Measurements from ENCODE around the gene MYO18B.

MYO18B gene

GRCh38 chr22:25786165-25786564, 44.2 kb downstream of the MYO18B start:
- TF ChIP-seq YY1 (IDR thresholded peaks at IDR 0.05; ENCODE audit: insufficient read depth, insufficient read length) (no peak), SUZ12 (IDR thresholded peaks at IDR 0.05; ENCODE audit: extremely low read depth, insufficient read depth, insufficient read length) (no peak), ZNF274 (IDR thresholded peaks at IDR 0.05; ENCODE audit: low read depth, low read length) (no peak)
- no peaks in the 10 kb centered on the region for H3K27me3 ChIP-seq (ENCODE audit: insufficient read depth, insufficient read length)
- no peak overlapping the region for H3K4me3 ChIP-seq (ENCODE audit: insufficient read length, low read depth)
- H3K4me1 ChIP-seq (ENCODE audit: insufficient read depth, insufficient read length): no peaks in the 10 kb centered on the region
- no peak for DNase-seq (ENCODE audit: low read depth, low spot score)
- H3K9ac ChIP-seq (ENCODE audit: insufficient read length, low read depth): no peak overlapping the region
- no peaks in the 10 kb centered on the region for H3K36me3 ChIP-seq (ENCODE audit: insufficient read depth, insufficient read length, low read length)
- H3K9me3 ChIP-seq (ENCODE audit: insufficient read depth, low read length): no peaks in the 10 kb centered on the region

DNA sequence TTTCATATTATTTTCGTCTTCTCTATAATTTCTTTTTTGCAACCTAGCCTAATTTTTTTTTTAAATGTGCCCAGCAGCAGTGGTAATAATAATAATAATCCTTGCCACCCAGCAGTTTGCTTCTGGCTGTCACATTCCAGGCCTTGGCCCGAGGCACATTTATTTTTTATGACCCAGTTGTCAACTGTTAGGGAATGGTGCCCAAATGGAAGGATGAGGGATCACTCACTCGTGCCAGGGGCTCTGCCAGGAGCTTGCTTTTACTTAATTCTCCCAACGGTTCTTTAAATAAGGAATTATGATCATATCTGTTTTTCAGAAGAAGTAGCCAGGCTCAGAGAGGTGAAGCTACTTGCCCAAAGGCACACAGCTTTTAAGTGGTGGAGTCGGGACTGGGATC, 49.6 kb downstream of the MYO18B start:
- Histone ChIP-seq H3K27me3 (ENCODE audit: insufficient read depth, insufficient read length) (no peaks in the 10 kb centered on the region), H3K4me3 (ENCODE audit: insufficient read length, low read depth) (no peak overlapping the region), H3K9ac (ENCODE audit: insufficient read length, low read depth) (no peak overlapping the region), H3K4me1 (ENCODE audit: insufficient read depth, insufficient read length) (no peaks in the 10 kb centered on the region), H3K9me3 (ENCODE audit: insufficient read depth, low read length) (no peaks in the 10 kb centered on the region), H3K36me3 (ENCODE audit: insufficient read depth, insufficient read length, low read length) (no peaks in the 10 kb centered on the region)
- no peak for DNase-seq (ENCODE audit: low read depth, low spot score)
- TF ChIP-seq SUZ12 (IDR thresholded peaks at IDR 0.05; ENCODE audit: extremely low read depth, insufficient read depth, insufficient read length) (no peak), YY1 (IDR thresholded peaks at IDR 0.05; ENCODE audit: insufficient read depth, insufficient read length) (no peak), ZNF274 (IDR thresholded peaks at IDR 0.05; ENCODE audit: low read depth, low read length) (no peak)

DNA sequence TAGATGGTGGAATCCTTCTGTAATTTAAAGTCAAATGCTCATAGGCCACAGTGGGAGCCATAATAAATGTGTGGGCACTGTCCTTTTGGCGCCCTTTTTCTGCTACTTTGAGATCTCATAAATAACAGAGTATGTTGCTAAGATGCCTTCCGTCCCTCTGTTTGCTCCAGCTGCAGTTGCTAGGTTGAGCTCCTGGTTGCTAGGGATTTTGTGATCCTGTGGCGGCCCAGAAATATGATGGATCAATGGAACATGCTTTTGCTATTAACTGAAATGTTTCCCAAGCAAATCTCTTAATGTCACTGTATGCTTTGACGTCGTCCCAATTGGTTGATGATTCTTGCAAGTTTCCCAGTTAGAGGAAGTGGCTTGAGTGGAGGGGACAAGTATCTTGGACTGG, 53.5 kb downstream of the MYO18B start:
- no peaks in the 10 kb centered on the region for H3K27me3 ChIP-seq (ENCODE audit: insufficient read depth, insufficient read length)
- H3K36me3 ChIP-seq (ENCODE audit: insufficient read depth, insufficient read length, low read length): no peaks in the 10 kb centered on the region
- no peaks in the 10 kb centered on the region for H3K4me1 ChIP-seq (ENCODE audit: insufficient read depth, insufficient read length)
- TF ChIP-seq YY1 (IDR thresholded peaks at IDR 0.05; ENCODE audit: insufficient read depth, insufficient read length) (no peak), SUZ12 (IDR thresholded peaks at IDR 0.05; ENCODE audit: extremely low read depth, insufficient read depth, insufficient read length) (no peak), ZNF274 (IDR thresholded peaks at IDR 0.05; ENCODE audit: low read depth, low read length) (no peak)
- H3K9me3 ChIP-seq (ENCODE audit: insufficient read depth, low read length): no peaks in the 10 kb centered on the region
- no peak overlapping the region for H3K4me3 ChIP-seq (ENCODE audit: insufficient read length, low read depth)
- no peak overlapping the region for H3K9ac ChIP-seq (ENCODE audit: insufficient read length, low read depth)
- no peak for DNase-seq (ENCODE audit: low read depth, low spot score)

GRCh38 chr22:25797498-25798290, 55.7 kb downstream of the MYO18B start:
- TF ChIP-seq YY1 (IDR thresholded peaks at IDR 0.05; ENCODE audit: insufficient read depth, insufficient read length): no peak
- TF ChIP-seq ZNF274 (IDR thresholded peaks at IDR 0.05; ENCODE audit: low read depth, low read length): no peak
- TF ChIP-seq SUZ12 (IDR thresholded peaks at IDR 0.05; ENCODE audit: extremely low read depth, insufficient read depth, insufficient read length): no peak
- H3K36me3 ChIP-seq (ENCODE audit: insufficient read depth, insufficient read length, low read length): no peaks in the 10 kb centered on the region
- DNase-seq (ENCODE audit: low read depth, low spot score): no peak
- no peaks in the 10 kb centered on the region for H3K9me3 ChIP-seq (ENCODE audit: insufficient read depth, low read length)
- no peaks in the 10 kb centered on the region for H3K27me3 ChIP-seq (ENCODE audit: insufficient read depth, insufficient read length)
- no peak overlapping the region for H3K9ac ChIP-seq (ENCODE audit: insufficient read length, low read depth)
- H3K4me3 ChIP-seq (ENCODE audit: insufficient read length, low read depth): no peak overlapping the region
- no peaks in the 10 kb centered on the region for H3K4me1 ChIP-seq (ENCODE audit: insufficient read depth, insufficient read length)

- TF ChIP-seq SUZ12 (IDR thresholded peaks at IDR 0.05; ENCODE audit: extremely low read depth, insufficient read depth, insufficient read length): no peak
- no peak for TF ChIP-seq ZNF274 (IDR thresholded peaks at IDR 0.05; ENCODE audit: low read depth, low read length)
- no peak for TF ChIP-seq YY1 (IDR thresholded peaks at IDR 0.05; ENCODE audit: insufficient read depth, insufficient read length)
- peaks cover 5% of the 10 kb centered on the region for H3K27me3 ChIP-seq (ENCODE audit: insufficient read depth, insufficient read length)
These were observed 58.8 kb downstream of the MYO18B start for GRCh38 chr22:25800766-25801165.

DNA sequence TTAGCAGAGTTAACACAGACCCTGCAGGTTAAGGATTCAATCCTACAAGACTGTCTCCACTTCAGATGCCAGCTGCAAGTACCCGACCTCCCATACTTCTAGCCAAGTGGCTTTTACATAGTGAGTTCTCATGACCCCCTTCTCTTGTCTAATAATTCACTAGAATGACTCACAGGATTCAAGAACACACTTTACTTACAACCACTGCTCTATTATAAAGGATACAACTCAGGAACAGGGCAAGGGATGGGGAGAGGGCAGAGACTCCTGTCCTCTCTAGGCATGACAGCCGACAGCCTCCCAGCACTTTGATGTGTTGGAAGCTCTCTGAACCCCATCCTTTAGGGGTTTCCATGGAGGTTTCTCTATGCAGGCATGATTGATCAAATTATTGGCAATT, 60.0 kb downstream of the MYO18B start:
- DNase-seq (ENCODE audit: low read depth, low spot score): no peak
- H3K4me3 ChIP-seq (ENCODE audit: insufficient read length, low read depth): no peak overlapping the region
- peaks cover 8% of the 10 kb centered on the region for H3K27me3 ChIP-seq (ENCODE audit: insufficient read depth, insufficient read length)
- H3K9me3 ChIP-seq (ENCODE audit: insufficient read depth, low read length): no peaks in the 10 kb centered on the region
- no peaks in the 10 kb centered on the region for H3K4me1 ChIP-seq (ENCODE audit: insufficient read depth, insufficient read length)
- no peaks in the 10 kb centered on the region for H3K36me3 ChIP-seq (ENCODE audit: insufficient read depth, insufficient read length, low read length)
- no peak overlapping the region for H3K9ac ChIP-seq (ENCODE audit: insufficient read length, low read depth)
- TF ChIP-seq ZNF274 (IDR thresholded peaks at IDR 0.05; ENCODE audit: low read depth, low read length): no peak
- no peak for TF ChIP-seq SUZ12 (IDR thresholded peaks at IDR 0.05; ENCODE audit: extremely low read depth, insufficient read depth, insufficient read length)

More at GRCh38 chr22:25800766-25801165, 58.8 kb downstream of the MYO18B start:
- H3K36me3 ChIP-seq (ENCODE audit: insufficient read depth, insufficient read length, low read length): no peaks in the 10 kb centered on the region
- H3K4me1 ChIP-seq (ENCODE audit: insufficient read depth, insufficient read length): no peaks in the 10 kb centered on the region
- no peaks in the 10 kb centered on the region for H3K9me3 ChIP-seq (ENCODE audit: insufficient read depth, low read length)
- no peak overlapping the region for H3K4me3 ChIP-seq (ENCODE audit: insufficient read length, low read depth)
- H3K9ac ChIP-seq (ENCODE audit: insufficient read length, low read depth): no peak overlapping the region
- DNase-seq (ENCODE audit: low read depth, low spot score): no peak

DNA sequence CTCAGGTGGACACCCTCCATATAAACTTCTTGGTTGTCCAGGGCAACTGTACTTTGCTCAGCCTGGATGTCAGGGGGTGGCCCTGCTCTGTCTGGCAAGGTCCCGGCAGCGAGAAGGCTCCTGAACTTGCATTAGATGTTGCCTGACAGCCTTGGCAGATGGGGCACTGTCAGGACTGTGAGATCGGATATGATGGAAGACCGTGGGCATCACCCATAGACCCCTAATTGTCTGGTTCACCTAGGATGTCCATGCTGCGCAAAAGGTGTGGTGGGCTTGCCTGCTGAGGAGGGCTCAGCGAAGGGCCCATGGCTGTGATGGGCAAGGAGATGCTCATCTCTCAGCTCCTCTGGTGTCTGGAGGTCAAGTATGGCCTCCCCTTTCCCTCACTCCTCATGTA, 62.7 kb downstream of the MYO18B start:
- Histone ChIP-seq H3K36me3 (ENCODE audit: insufficient read depth, insufficient read length, low read length) (no peaks in the 10 kb centered on the region), H3K4me3 (ENCODE audit: insufficient read length, low read depth) (no peak overlapping the region), H3K4me1 (ENCODE audit: insufficient read depth, insufficient read length) (no peaks in the 10 kb centered on the region), H3K27me3 (ENCODE audit: insufficient read depth, insufficient read length) (peaks cover 8% of the 10 kb centered on the region), H3K9me3 (ENCODE audit: insufficient read depth, low read length) (no peaks in the 10 kb centered on the region), H3K9ac (ENCODE audit: insufficient read length, low read depth) (no peak overlapping the region)
- no peak for DNase-seq (ENCODE audit: low read depth, low spot score)
- TF ChIP-seq ZNF274 (IDR thresholded peaks at IDR 0.05; ENCODE audit: low read depth, low read length) (no peak), YY1 (IDR thresholded peaks at IDR 0.05; ENCODE audit: insufficient read depth, insufficient read length) (no peak), SUZ12 (IDR thresholded peaks at IDR 0.05; ENCODE audit: extremely low read depth, insufficient read depth, insufficient read length) (no peak)
